Stimulated activated CD4-positive, alpha-beta T cell treated with anti-CD3 and anti-CD28 coated beads, Interleukin-2, amount 100 ng/mL, for 24 hours (primary cell): ENCODE results near the gene IFNW1.

Source experiments
- DNase-seq, 2 donors: peaks; one replicate each; pipeline ENCODE4 v3.0.0-alpha.2; 2020

The IFNW1 gene

GRCh38 chr9:21104787-21105186 is 36.8 kb downstream of the IFNW1 start:
- no peak for DNase-seq

GRCh38 chr9:21102305-21102704 is 39.3 kb downstream of the IFNW1 start:
- DNase-seq: no peak

- DNase-seq: no peak
These were observed 43.8 kb downstream of the IFNW1 start for GRCh38 chr9:21097817-21098216.

- no peak for DNase-seq
These were observed 44.8 kb downstream of the IFNW1 start for GRCh38 chr9:21096901-21097255.

- DNase-seq: peak; percentile 13 to 29
These were observed 45.3 kb downstream of the IFNW1 start for GRCh38 chr9:21096172-21096900.

GRCh38 chr9:21095561-21095960 is 46.1 kb downstream of the IFNW1 start:
- DNase-seq: no peak
